Endothelial cell of umbilical vein (primary cell): ENCODE data around the gene POU6F1.

Source experiments
- EZH2 ChIP-seq: IDR thresholded peaks from 2 replicates; pipeline ENCODE4 v1.6.1; 2012; ENCODE audit warnings: borderline replicate concordance, low read depth, mild to moderate bottlenecking, moderate library complexity, low read length, inconsistent platforms; ENCODE audit not compliant: severe bottlenecking
- FOS ChIP-seq: IDR thresholded peaks from 2 replicates; pipeline ENCODE4 v1.6.1; 2011; ENCODE audit warnings: mild to moderate bottlenecking, low read length, moderate library complexity, borderline replicate concordance; ENCODE audit not compliant: insufficient read depth
- JUN ChIP-seq: IDR thresholded peaks from 2 replicates; pipeline ENCODE4 v1.6.1; 2011; ENCODE audit warnings: borderline replicate concordance, low read depth; ENCODE audit not compliant: insufficient read length, insufficient read depth
- POLR2A ChIP-seq: IDR thresholded peaks from 2 replicates; pipeline ENCODE4 v1.6.1; 2012; ENCODE audit warnings: low read depth, mild to moderate bottlenecking, control low read depth, low read length
- POLR2AphosphoS5 ChIP-seq: IDR thresholded peaks from 2 replicates; pipeline ENCODE4 v1.6.1; 2012; ENCODE audit warnings: low read depth, mild to moderate bottlenecking, control low read depth, low read length, moderate library complexity; ENCODE audit not compliant: insufficient read depth
- TF ChIP-seq, protein P1 (sequence below), 2 donors: IDR thresholded peaks; 1 replicate in 1 of 2; 2 replicates in 1 of 2; pipeline ENCODE4 v1.5.1; 2011; ENCODE audit warnings: low read length in 2 of 2, mild to moderate bottlenecking in 2 of 2, moderate library complexity in 2 of 2, control low read depth in 1 of 2, inconsistent platforms in 1 of 2, low read depth in 1 of 2; ENCODE audit not compliant: insufficient read depth in 1 of 2; ENCODE audit errors: extremely low read depth in 1 of 2
- TF ChIP-seq, protein P2 (sequence below): IDR thresholded peaks from 2 replicates; pipeline ENCODE4 v1.6.1; 2011; ENCODE audit not compliant: insufficient read depth, insufficient read length

DNA sequence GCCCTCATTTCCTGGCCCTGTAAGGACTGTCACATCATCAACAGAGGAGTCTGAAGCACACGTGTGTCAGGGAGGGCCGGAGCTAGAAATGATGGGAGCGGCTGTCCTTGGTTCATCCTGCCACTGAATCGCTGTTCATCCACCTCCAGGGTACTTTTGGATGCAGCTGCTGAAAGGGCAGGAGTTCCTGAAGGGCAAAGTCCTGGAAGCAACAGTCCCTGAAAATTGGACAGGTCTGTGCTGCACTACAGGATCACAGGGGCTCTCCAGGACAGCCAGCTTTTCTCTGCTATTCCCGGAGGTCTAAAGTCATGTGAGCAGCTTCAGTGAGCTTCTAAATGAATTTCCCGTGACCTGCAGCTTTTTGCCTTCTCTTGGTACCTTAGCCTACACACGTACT, 17.7 kb downstream of the POU6F1 start:
- TF ChIP-seq EZH2 (no peak), POLR2A (no peak), POLR2AphosphoS5 (no peak), JUN (no peak), FOS (no peak)
- TF ChIP-seq, protein P1, sequence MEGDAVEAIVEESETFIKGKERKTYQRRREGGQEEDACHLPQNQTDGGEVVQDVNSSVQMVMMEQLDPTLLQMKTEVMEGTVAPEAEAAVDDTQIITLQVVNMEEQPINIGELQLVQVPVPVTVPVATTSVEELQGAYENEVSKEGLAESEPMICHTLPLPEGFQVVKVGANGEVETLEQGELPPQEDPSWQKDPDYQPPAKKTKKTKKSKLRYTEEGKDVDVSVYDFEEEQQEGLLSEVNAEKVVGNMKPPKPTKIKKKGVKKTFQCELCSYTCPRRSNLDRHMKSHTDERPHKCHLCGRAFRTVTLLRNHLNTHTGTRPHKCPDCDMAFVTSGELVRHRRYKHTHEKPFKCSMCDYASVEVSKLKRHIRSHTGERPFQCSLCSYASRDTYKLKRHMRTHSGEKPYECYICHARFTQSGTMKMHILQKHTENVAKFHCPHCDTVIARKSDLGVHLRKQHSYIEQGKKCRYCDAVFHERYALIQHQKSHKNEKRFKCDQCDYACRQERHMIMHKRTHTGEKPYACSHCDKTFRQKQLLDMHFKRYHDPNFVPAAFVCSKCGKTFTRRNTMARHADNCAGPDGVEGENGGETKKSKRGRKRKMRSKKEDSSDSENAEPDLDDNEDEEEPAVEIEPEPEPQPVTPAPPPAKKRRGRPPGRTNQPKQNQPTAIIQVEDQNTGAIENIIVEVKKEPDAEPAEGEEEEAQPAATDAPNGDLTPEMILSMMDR (IDR thresholded peaks at IDR 0.05; ENCODE audit: extremely low read depth in 1 of 2, insufficient read depth in 1 of 2, low read depth in 1 of 2, low read length in 2 of 2): no peak
- TF ChIP-seq, protein P2, sequence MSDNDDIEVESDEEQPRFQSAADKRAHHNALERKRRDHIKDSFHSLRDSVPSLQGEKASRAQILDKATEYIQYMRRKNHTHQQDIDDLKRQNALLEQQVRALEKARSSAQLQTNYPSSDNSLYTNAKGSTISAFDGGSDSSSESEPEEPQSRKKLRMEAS: no peak
